ENCODE results near the gene NAT10. TPM values are rescaled to one million over a fixed set of nuclear protein-coding genes. Genes with fewer than 3 reads are reported as not detected.
"Not testable (repeated sequence)": the region's sequence is repeated elsewhere in the genome, so short reads cannot be mapped to it uniquely, and the experiment has no call there.

The NAT10 gene
- total RNA-seq, 1 experiment from 2014 or later, result 38.0 TPM

DNA sequence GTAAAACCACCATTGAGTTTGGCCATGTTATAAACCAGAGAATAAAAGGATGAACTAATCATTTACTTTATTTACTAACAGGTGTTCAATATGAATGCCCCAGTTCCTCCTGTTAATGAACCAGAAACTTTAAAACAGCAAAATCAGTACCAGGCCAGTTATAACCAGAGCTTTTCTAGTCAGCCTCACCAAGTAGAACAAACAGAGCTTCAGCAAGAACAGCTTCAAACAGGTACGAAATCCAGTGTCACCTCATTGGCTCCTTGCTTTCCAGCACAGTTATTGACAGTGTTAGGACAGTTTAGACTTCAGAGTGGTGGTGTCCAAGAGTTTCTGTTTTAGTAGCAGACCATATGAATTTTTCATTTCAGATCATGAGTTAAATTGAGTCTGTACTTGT lies 13.6 kb upstream of the NAT10 start:
- in situ Hi-C loops (cut with HindIII; ENCODE audit: low pct_unique_long_range_greater_than_20kb, low sequenced_read_pairs), result no loop called here
- DNase-seq (ENCODE audit: low read depth, low spot score), result no peak

DNA sequence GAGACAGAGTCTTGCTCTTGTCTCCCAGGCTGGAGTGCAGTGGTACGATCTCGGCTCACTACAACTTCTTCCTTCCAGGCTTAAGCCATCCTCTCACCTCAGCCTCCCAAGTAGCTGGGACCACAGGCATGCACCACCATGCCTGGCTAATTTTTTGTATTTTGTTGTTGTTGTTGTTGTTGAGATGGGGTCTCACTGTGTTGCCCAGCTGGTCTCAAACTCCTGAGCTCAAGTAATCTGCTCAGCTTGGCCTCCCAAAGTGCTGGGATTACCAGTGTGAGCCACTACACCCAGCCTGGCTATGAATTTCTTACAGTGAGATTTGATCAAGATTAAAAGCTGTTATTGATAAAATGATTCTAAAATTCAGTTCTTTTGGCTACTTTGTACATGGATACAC lies 10.5 kb upstream of the NAT10 start:
- DNase-seq (ENCODE audit: low read depth, low spot score); in situ Hi-C loops (cut with HindIII; ENCODE audit: low pct_unique_long_range_greater_than_20kb, low sequenced_read_pairs): not testable (repeated sequence)

DNA sequence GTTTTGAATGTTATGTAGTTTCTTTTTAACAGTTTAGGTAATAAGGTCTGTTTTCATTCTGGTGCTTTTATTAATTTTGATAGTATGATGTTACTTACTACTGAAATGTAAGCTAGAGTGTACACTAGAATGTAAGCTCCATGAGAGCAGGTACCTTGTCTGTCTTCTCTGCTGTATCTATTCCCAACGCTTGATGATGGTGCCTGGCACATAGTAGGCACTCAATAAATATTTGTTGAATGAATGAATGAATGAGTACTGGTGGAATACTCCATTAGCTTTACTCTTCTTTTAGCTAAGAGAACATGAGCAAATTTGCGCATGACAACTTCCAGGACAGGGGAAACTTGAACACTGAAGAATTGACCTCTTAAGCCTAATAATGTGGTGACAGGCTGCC lies 6.6 kb upstream of the NAT10 start:
- DNase-seq (ENCODE audit: low read depth, low spot score), result no peak
- in situ Hi-C loops (cut with HindIII; ENCODE audit: low pct_unique_long_range_greater_than_20kb, low sequenced_read_pairs), result no loop called here

DNA sequence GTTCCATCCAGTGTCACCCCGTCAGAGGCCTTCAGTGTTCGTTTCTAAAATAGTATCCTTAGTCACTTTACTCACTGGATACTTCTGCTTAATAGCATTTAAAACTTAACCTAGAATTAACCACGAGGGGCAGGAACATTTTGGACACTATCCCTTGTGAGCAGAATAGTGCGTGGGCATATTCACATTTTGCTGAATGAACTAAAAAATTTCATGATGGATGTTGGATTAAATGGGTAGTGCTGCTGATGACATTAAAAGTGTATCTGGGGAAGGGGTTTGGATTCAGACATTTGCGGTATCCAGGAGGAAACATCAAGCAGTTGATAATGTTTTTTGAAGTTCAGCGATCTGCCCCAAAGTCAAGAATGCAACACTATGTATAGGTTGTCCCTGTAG lies 750 bp upstream of the NAT10 start:
- no peak for DNase-seq (ENCODE audit: low read depth, low spot score)
- in situ Hi-C loops (cut with HindIII; ENCODE audit: low pct_unique_long_range_greater_than_20kb, low sequenced_read_pairs), result no loop called here

DNA sequence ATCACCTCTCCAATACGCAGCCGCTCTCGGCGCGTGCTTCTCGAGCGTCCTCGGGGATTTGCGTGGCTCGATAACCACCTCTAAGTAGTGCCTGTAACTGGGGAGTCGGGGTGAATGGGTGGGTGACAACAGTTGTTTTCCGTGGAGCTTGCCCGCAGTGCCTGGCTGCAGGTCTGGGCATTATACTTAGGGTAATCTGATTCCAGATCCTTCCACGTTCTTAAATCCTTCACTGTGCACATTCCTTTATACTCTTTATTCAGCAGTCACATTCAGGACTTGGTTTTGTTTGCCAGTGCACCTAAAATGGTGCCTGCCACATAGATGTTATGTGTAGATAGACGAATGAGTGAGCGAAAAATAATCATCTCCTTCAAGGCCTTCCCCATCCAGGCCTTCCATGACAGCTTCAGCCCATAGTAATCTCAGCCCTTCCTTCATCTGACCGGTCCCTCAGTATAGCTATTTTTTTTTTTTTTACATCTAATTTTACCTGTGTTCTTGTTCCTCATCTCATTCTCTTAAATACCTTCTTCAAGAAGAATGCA lies 602 bp downstream of the NAT10 start:
- in situ Hi-C loops (cut with HindIII; ENCODE audit: low pct_unique_long_range_greater_than_20kb, low sequenced_read_pairs), result no loop called here
- peak; percentile 3 for DNase-seq (ENCODE audit: low read depth, low spot score)

DNA sequence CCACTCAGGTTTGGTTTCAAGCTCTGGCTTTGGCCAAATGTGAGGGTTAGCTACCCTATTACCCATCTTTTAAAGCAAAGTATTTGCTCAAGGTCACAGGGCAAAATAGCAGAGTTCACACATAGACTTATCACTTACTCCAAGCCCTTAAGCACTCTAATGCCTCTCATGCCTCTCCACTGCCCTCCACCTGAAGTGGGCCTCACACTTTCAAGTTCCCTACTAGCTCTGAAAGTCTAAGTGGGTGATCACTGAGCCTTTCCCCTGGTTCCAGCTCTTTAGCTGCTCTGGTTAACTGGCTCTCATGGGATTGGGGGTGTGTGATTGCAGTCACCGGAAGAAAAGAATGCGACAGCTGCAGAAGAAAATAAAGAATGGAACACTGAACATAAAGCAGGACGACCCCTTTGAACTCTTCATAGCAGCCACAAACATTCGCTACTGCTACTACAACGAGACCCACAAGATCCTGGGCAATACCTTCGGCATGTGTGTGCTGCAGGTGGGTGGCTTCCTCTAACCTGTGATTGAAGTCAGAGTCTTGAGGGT lies 6.4 kb downstream of the NAT10 start:
- in situ Hi-C loops (cut with HindIII; ENCODE audit: low pct_unique_long_range_greater_than_20kb, low sequenced_read_pairs), result no loop called here
- DNase-seq (ENCODE audit: low read depth, low spot score), result no peak

DNA sequence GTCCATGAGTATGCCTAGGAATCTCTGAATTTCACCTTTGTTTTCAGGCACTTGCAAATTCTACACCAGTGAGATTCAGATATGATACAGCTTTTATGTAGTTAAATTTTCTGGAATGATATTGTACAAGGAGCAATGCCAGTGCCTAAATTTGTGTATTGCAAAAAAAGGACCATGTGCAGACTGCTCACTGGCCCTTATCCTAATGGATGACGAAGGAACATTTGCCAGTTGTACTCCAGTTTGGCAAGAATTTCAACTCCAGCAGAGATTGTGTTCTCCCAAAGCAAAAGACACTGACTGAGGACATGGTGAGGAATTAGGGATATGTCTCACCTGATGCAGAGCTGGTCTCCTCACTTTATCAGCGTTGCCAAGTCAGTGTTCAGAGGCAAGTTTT lies 8.6 kb downstream of the NAT10 start:
- in situ Hi-C loops (cut with HindIII; ENCODE audit: low pct_unique_long_range_greater_than_20kb, low sequenced_read_pairs), result no loop called here
- no peak for DNase-seq (ENCODE audit: low read depth, low spot score)

DNA sequence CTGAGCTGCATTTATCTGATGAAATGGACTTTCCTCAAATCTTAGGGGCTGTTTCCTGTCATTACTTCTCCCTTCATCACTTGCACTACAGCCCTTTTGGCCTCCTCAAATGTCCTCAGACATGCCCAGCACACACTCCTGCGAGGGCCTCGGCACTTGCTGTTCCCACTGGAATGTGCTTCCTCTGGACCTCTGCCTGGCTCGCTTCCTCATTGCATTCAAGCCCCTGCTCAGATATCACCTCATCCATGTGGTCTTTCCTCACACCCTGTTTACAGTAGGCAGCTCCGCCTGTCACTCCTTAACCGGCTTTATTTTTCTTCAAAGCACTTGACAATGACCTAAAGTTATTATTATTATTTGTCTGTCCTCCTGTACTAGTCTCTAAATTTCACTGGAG lies 9.0 kb downstream of the NAT10 start:
- in situ Hi-C loops (cut with HindIII; ENCODE audit: low pct_unique_long_range_greater_than_20kb, low sequenced_read_pairs), result no loop called here
- DNase-seq (ENCODE audit: low read depth, low spot score), result no peak

DNA sequence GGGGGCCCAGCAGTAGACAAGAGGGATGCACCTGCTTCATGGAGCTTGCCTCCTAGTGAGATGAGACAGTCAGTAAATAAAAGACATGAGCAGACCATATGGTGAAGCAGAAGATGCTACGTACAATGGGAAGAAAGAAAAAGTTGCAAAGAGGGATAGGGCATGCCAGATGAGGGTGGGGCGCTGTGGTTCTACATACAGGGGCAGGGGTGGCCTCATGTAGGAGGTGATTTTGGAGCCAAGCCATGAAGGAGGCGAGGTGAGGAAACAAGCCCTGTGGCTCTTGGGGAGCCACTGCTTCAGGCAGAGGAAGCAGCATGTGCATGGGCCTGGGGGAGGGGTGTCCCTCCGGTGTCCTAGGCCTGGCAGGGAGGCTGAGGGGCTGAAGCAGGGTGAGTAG lies 15.2 kb downstream of the NAT10 start:
- in situ Hi-C loops (cut with HindIII; ENCODE audit: low pct_unique_long_range_greater_than_20kb, low sequenced_read_pairs), result no loop called here

DNA sequence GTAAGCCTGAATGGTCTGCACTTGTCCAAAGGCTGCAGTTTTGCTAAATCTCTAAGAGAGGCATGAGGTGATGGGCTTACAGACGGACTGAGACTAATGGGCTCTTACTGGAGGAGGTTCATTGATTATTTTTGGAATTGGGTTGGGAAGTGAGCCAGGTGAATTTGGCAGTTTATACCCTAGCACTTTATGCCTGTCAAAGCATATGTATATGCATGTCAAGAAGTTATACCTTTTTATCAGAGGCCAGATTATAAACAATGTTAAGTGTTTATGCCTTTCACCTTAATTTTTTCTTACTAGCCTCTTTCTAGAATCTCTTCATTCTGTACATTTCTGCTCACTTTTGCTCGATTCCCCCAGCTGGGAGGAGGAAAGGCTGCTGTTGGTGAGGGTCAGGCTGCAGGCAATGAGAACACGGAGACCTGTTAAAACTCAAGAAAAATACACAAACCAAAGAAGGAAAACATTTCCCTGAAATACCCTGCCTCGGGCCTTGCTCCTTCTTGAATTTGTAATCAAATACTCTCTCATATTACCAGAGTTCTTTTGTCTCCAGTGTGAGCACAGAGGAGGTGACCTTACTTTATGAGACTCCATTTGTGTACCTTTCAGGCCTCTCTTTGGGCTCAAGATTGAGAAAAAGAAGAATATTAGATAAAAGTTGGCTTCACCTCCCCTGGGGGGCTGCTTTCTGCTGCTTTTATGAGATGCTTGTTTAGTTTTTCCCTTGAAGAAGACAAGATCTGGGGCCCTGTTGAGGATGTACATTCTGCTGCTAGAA lies 19.6 kb downstream of the NAT10 start:
- DNase-seq (ENCODE audit: low read depth, low spot score), result no peak
- in situ Hi-C loops (cut with HindIII; ENCODE audit: low pct_unique_long_range_greater_than_20kb, low sequenced_read_pairs), result no loop called here

More for the DNA sequence above, 15.2 kb downstream of the NAT10 start:
- no peak for DNase-seq (ENCODE audit: low read depth, low spot score)

DNA sequence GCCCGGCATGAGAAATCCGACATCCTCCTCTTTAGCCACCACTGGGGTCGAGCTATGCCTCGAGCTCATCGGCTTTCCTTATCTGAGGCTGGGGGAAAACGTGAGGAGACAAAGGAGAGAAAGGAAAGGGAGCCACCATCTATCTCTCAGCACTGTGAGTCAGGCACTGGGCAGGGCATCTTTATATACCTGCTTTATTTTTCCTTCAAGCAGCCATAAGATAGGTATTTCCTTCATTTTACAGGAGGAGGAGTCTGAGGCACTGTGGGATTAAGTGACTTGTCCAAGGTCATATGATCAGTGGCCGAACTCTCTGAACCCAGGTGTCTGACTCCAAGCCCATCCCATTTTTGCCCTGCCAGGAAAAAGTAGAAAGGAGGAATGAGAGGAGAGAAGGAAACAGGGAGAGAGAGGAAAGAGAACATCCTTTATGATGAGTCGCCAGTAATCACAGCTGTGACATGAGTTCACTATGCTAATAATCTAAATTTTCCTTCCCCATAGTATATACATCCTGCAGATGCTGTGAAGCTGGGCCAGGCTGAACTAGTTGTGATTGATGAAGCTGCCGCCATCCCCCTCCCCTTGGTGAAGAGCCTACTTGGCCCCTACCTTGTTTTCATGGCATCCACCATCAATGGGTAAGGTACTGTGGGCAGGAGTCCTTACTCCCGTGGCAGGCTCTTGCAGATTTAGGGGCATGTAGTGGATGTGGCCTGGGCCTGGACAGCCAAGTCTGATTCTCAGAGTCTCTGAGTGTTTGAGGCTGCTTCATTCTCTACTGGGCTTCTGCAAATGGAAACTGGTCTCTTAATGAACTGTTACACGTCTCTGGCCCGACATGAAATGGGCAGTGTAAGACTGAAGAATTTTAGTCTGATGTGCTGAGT lies 21.8 kb downstream of the NAT10 start:
- in situ Hi-C loops (cut with HindIII; ENCODE audit: low pct_unique_long_range_greater_than_20kb, low sequenced_read_pairs), result no loop called here
- DNase-seq (ENCODE audit: low read depth, low spot score), result no peak

DNA sequence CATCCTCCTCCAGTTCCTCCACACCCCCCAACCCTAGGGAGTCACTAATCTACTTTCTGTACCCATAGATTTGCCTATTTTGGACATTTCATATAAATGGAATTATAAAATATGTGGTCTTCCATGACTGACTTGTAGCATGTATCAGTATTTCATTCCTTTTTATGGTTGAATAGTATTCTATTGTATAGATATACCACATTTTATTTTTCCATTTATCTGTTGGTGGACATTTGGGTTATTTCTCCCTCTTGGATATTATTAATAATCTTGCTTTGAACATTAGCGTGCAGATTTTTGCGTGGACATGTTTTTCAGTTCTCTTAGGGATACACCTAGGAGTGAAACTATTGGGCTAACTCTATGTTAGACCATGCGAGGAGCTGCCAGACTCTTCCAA lies 23.4 kb downstream of the NAT10 start:
- in situ Hi-C loops (cut with HindIII; ENCODE audit: low pct_unique_long_range_greater_than_20kb, low sequenced_read_pairs), result no loop called here

DNA sequence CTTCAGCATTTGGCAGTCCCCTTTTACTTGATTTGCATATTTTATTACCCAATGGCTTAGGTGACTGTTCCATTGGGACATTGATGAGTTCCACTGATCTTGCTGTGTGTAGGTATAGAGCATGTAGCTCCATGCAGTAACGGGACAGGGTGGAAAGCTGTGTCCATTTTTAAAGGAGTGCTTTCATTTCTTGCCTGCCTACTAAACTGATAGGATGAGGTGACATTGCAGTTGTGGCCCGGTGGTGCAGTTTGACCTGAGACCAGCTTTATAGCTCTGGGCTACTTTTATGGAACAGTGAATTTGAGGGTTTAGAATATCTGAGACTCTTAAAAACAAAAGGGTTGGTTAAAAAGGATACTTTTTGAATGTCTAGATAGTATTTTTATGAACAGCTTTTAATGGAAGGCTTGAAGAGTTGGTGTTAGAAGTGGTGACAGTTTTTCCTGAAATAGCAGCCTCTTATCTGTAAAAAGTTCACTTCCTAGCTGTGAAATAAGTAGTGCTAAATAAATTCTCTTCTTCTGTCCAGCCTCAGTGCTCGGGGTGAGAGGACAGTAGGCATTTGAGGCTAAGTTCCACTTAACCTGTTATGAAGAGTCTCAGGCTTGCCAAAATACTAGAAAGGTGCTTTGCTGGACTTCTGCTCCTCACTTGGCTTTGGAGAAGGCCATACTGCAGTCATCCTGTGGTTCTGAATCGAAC lies 27.0 kb downstream of the NAT10 start:
- in situ Hi-C loops (cut with HindIII; ENCODE audit: low pct_unique_long_range_greater_than_20kb, low sequenced_read_pairs), result no loop called here

More for the DNA sequence above, 23.4 kb downstream of the NAT10 start:
- no peak for DNase-seq (ENCODE audit: low read depth, low spot score)

DNA sequence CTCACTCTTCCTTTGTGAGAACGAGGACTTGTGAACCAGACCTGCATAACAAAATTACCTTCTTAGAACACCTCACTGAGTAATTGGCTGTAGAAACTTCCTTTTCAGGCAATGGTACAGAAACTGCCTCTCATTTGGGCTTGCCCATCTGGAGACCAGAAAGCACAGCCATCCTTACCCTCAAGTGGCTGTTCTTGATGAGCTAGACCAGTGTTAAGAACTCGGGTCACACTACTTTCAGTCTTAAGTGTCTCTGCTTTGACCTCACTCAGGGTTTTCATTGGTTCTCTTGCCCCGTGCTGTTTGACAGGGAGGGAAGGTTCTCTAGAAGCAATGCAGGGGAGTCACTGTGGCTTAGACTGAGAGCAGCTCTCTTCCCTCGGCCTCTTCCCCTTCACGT lies 29.3 kb downstream of the NAT10 start:
- in situ Hi-C loops (cut with HindIII; ENCODE audit: low pct_unique_long_range_greater_than_20kb, low sequenced_read_pairs), result no loop called here
- no peak for DNase-seq (ENCODE audit: low read depth, low spot score)

More for the DNA sequence above, 27.0 kb downstream of the NAT10 start:
- no peak for DNase-seq (ENCODE audit: low read depth, low spot score)

DNA sequence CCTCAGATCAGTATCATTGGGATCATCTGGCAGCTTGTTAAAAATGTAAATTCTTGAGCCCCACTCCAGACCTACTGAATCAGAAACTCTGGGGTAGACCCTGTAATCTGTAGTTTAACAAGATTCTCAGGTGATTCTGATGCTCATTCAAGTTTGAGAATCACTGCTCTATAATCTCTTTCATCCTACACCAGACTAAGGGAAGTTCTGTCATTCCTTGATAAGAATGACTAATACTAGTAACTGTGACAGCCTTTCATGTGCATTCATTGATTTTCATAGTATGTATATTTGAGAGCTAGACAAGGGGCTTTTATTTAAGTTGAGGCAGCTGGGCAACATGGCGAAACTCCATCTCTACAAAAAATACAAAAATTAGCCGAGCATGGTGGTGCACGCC lies 30.0 kb downstream of the NAT10 start:
- in situ Hi-C loops (cut with HindIII; ENCODE audit: low pct_unique_long_range_greater_than_20kb, low sequenced_read_pairs), result no loop called here

DNA sequence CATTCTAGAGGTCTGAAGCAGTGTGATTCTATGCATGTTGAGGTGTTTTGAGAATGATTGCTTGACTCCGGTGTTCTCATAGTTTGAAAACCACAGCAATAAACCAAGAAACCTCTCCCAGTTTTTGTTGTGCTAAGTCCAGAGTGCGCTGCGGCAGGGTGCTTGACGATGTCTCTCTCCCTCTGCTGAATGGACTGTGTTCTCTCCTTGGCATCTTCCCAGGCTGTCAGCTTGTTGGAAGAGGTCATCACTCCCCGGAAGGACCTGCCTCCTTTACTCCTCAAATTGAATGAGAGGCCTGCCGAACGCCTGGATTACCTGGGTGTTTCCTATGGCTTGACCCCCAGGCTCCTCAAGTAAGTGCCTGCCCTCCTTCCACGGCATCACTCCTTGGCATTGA lies 31.0 kb downstream of the NAT10 start:
- in situ Hi-C loops (cut with HindIII; ENCODE audit: low pct_unique_long_range_greater_than_20kb, low sequenced_read_pairs), result no loop called here
- DNase-seq (ENCODE audit: low read depth, low spot score), result no peak

More for the DNA sequence above, 30.0 kb downstream of the NAT10 start:
- DNase-seq (ENCODE audit: low read depth, low spot score), result no peak

DNA sequence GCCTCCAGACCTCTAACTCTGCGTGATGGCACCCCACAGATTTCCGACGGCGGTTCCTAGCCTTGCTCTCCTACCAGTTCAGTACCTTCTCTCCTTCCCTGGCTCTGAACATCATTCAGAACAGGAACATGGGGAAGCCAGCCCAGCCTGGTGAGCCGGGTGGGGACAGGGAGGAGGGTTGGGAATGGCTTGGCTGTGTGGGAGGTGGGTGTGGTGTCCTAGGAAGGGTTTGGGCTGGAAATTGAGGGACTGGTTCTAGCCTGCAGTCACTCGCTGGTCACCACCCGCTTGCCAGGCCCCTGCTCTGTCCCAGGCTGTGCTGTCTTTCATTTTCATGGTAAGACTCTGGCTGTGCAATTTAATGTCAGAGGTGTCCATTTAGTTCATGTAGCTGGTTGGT lies 33.9 kb downstream of the NAT10 start:
- DNase-seq (ENCODE audit: low read depth, low spot score), result no peak
- in situ Hi-C loops (cut with HindIII; ENCODE audit: low pct_unique_long_range_greater_than_20kb, low sequenced_read_pairs), result no loop called here

DNA sequence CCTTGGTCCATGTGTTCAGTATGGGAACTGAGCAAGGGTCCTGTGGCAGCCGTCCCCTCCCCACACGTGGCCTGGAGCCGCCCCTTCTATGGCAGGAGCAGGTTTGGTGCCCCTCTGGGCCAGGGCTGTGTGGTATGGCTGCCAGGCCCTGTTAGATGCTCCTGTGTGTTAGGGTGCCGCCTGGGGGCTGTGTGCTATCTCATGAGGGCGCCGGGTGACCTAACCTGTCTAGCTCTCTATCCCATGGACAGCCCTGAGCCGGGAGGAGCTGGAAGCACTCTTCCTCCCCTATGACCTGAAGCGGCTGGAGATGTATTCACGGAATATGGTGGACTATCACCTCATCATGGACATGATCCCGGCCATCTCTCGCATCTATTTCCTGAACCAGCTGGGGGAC lies 34.7 kb downstream of the NAT10 start:
- DNase-seq (ENCODE audit: low read depth, low spot score), result no peak
- in situ Hi-C loops (cut with HindIII; ENCODE audit: low pct_unique_long_range_greater_than_20kb, low sequenced_read_pairs), result no loop called here

Measured in SK-MEL-5 (cell line).